ENCODE measurements around the gene MIB2. TPM values are rescaled to one million over a fixed set of nuclear protein-coding genes. Genes with fewer than 3 reads are reported as not detected.

Gene MIB2
- 57.0 and 72.5 TPM in 2 replicates for total RNA-seq

DNA sequence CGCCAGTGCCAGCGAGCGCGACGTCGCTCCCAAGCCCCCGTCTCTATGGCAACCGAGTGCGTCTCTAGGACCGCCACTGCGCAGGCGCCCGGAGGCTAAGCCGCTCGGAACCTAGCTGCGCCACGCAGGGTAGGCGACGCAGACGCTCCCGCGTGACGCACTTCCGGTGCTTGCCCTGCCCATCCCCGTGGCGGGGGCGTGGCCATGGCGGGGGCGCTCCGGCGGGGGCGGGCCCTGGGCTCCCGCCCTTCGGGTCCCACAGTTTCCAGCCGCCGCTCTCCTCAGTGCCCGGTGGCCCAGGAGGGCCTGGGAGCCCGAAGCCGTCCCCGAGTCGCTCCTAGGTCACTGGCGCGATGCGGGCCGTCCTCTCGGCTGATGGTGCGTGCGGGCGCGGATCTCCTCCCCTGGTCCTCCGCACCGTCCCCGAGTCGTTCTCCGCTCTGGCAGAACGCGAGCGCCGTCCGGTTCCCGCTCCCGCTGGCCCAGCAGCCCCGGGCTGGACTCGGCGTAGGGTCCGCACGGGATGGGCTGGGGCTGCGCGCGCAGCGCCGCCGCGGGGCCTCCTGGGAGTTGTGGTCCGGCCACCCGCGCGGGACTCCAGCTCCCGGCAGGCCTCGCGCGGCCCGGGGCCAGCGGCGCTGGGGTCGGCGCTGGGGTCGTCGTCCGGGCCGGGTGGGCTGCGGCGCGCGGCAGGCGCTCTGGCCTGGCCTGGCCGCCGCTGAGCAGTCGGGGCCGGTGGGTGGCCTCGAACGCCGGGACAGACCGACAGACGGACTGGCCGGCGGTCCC is at the start of gene MIB2:
TSS of gene MIB2 (plus strand) at position 245 of the 789 bp plus-strand sequence. CDS start 7,953 bp downstream, outside the sequence.

DNA sequence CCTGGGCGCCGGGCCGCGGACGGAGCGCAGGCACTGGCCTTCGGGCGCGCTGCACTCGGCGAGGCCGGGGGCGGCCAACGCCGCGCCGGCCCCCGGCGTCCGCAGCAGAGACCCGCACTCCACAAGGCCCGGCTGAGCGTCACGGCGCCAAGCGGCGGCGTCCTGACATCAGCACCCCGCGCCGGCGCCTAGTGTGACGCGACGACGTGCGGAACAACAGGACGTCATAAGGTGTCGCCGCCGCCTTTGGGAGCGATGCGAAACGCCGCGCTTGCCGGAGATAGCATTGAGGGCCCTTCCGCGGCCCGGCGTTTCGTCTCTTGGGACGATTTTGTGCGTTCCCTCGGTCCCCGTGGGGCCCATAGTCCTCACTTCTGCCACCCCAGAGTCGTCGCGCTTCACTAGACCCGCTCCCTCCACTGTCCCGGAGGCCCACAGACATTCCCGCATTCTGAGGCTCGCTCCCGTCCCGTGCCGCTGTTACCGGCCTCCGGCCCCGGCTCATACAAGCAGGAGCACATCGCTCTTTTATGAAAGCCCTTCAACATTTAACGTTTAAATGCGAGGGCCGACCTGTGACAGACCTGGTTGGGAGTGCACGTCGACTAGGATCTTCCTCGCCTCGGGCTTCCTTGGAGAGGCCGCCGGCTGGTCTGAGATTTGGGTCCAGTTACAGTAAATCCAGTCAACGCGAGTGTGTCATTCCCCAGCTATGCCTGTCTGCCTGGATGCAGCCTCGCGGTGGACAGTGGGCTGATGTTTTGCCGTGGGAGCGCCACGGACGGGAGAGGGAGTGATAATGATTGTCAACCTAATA is 40.4 kb upstream of the MIB2 start, which contains the start of gene SSU72:
TSS of gene SSU72 (minus strand) at position 143 of the 817 bp plus-strand sequence. CDS start 306 bp downstream, outside the sequence.

GRCh38 chr1:1599935-1600860 is 15.1 kb upstream of the MIB2 start, which contains the start of gene FNDC10:
TSS of gene FNDC10 (minus strand) at chr1:1600135. CDS start at chr1:1600015, 120 bp downstream.

GRCh38 chr1:1631782-1632420 is 16.6 kb downstream of the MIB2 start, which contains the start of gene MMP23B:
TSS of gene MMP23B (plus strand) at chr1:1632173. CDS start at chr1:1632219, 46 bp downstream.

GRCh38 chr1:1658583-1659549 is 43.6 kb downstream of the MIB2 start, which contains the start of gene CDK11B:
TSS of gene CDK11B (minus strand) at chr1:1659004. CDS start at chr1:1657485, 1,519 bp downstream.

Other genes starting within 250 kb of the MIB2 start
- 37.2 and 56.3 TPM in 2 replicates for gene AURKAIP1, start 240.3 kb upstream of the MIB2 start, total RNA-seq
- 126 and 152 TPM in 2 replicates for gene CCNL2, start 216.2 kb upstream of the MIB2 start, total RNA-seq
- gene MRPL20, start 208.2 kb upstream of the MIB2 start, total RNA-seq, result 47.4 and 54.9 TPM in 2 replicates
- 0.81 and 0.85 TPM in 2 replicates for gene ANKRD65, start 194.2 kb upstream of the MIB2 start, total RNA-seq
- gene VWA1, start 179.8 kb upstream of the MIB2 start, total RNA-seq, result 2.4 and 3.4 TPM in 2 replicates
- gene ATAD3C, start 165.8 kb upstream of the MIB2 start, total RNA-seq, result under 0.01 TPM in 2 replicates
- gene ATAD3B, start 143.7 kb upstream of the MIB2 start, total RNA-seq, result 12.8 and 18.0 TPM in 2 replicates
- gene ATAD3A, start 103.3 kb upstream of the MIB2 start, total RNA-seq, result 26.9 and 27.2 TPM in 2 replicates
- 4.7 and 6.7 TPM in 2 replicates for gene TMEM240, start 74.9 kb upstream of the MIB2 start, total RNA-seq
- 75.3 and 79.8 TPM in 2 replicates for gene SSU72, start 40.6 kb upstream of the MIB2 start, total RNA-seq
- 2.4 and 2.6 TPM in 2 replicates for gene FNDC10, start 15.4 kb upstream of the MIB2 start, total RNA-seq
- 0.24 and 0.49 TPM in 2 replicates for gene MMP23B, start 16.7 kb downstream of the MIB2 start, total RNA-seq
- 5.6 and 7.0 TPM in 2 replicates for gene CDK11B, start 43.5 kb downstream of the MIB2 start, total RNA-seq
- gene SLC35E2B, start 77.3 kb downstream of the MIB2 start, total RNA-seq, result 50.2 and 65.4 TPM in 2 replicates
- gene CDK11A, start 108.9 kb downstream of the MIB2 start, total RNA-seq, result 12.5 and 16.9 TPM in 2 replicates
- 77.8 and 86.5 TPM in 2 replicates for gene NADK, start 163.0 kb downstream of the MIB2 start, total RNA-seq

Measured in hair follicle dermal papilla cell (primary cell).